A549 (cell line): ENCODE data around the gene SEC24D. TPM values are rescaled to one million over a fixed set of nuclear protein-coding genes. Genes with fewer than 3 reads are reported as not detected.
A peak's percentile ranks its signal among the peaks of the same experiment; 100 is the strongest.

ENCODE experiments used
- ATAC-seq, 2 experiments: fragments of 200-7000 bp in 1 of 2; fragments of >200 bp in 1 of 2; cut with Nextera tagmentation in 1 of 2; cut with Tn5 transposase in 1 of 2; 3 replicates each; pipeline versions ENCODE4 v1.8.0 to v1.9.1; 2018 to 2020; ENCODE audit warnings: mild to moderate bottlenecking in 1 of 2, moderate library complexity in 1 of 2
- CTCF ChIA-PET: fragments of 300-600 bp; sonication (Branson Sonifier 250); formaldehyde crosslinking; extraction: SDS; loops from one replicate; lab custom pipeline; 2021; ENCODE audit warnings: antibody characterized with exemption, inconsistent platforms; lab: Yijun Ruan, JAX
- POLR2A ChIA-PET: fragments of 350-600 bp; formaldehyde crosslinking; extraction: SDS; loops from one replicate; lab custom pipeline; 2021; ENCODE audit warnings: antibody characterized with exemption, inconsistent platforms; lab: Yijun Ruan, JAX
- DNase-seq, 2 experiments: peaks; one replicate each; pipeline versions ENCODE4 v3.0.0 to v3.0.0-alpha.2; 2011 to 2016; ENCODE audit warnings: low read depth in 1 of 2, low spot score in 1 of 2
- FAIRE-seq: peaks from 2 replicates; lab custom pipeline; 2011; peaks lifted over from hg19 to GRCh38; lab: Jason Lieb, UNC
- H3K27ac ChIP-seq, 2 experiments: fragments of >200 bp; sonication (Bioruptor Twin); formaldehyde crosslinking; 3 replicates each; pipeline ENCODE4 v1.5.1; 2016 to 2017
- H3K4me1 ChIP-seq: fragments of >200 bp; sonication (Bioruptor Twin); formaldehyde crosslinking; 3 replicates; pipeline ENCODE4 v1.6.1; 2016
- H3K4me2 ChIP-seq: fragments of >200 bp; sonication (Bioruptor Twin); formaldehyde crosslinking; 3 replicates; pipeline ENCODE4 v1.6.1; 2016
- H3K4me3 ChIP-seq: fragments of >200 bp; sonication (Bioruptor Twin); formaldehyde crosslinking; 3 replicates; pipeline ENCODE4 v1.5.1; 2016
- H3K9me3 ChIP-seq: fragments of >200 bp; sonication (Bioruptor Twin); formaldehyde crosslinking; 3 replicates; pipeline ENCODE4 v1.6.1; 2016
- ATOH8 ChIP-seq: fragments of 250-450 bp; sonication (Bioruptor Pico); IDR thresholded peaks from 2 replicates; pipeline ENCODE4 v1.5.0; 2020; ENCODE audit warnings: low read depth, mild to moderate bottlenecking, moderate library complexity
- BHLHE40 ChIP-seq: IDR thresholded peaks from 2 replicates; pipeline ENCODE4 v1.6.1; 2012; ENCODE audit warnings: low read depth, low read length, inconsistent platforms
- CBX2 ChIP-seq: fragments of 200-600 bp; sonication (generic); IDR thresholded peaks from 2 replicates; pipeline ENCODE4 v1.6.1; 2016; ENCODE audit warnings: low read depth, mild to moderate bottlenecking, borderline replicate concordance
- CEBPB ChIP-seq, 2 experiments: fragments of >200 bp in 1 of 2; sonication (Bioruptor Twin) in 1 of 2; formaldehyde crosslinking in 1 of 2; IDR thresholded peaks; 2 replicates each; pipeline ENCODE4 v1.6.1; 2012 to 2016
- CHD2 ChIP-seq: fragments of 150-350 bp; IDR thresholded peaks from 2 replicates; pipeline ENCODE4 v1.6.1; 2014; ENCODE audit warnings: low read length; ENCODE audit not compliant: partially characterized antibody
- CTCF ChIP-seq: fragments of >200 bp; sonication (Bioruptor Twin); formaldehyde crosslinking; IDR thresholded peaks from 3 replicates; pipeline ENCODE4 v1.5.1; 2016
- E2F6 ChIP-seq: IDR thresholded peaks from 2 replicates; pipeline ENCODE4 v1.6.1; 2012; ENCODE audit warnings: low read depth, borderline replicate concordance
- EHMT2 ChIP-seq: fragments of 200-600 bp; sonication (generic); IDR thresholded peaks from 2 replicates; pipeline ENCODE4 v1.6.1; 2016; ENCODE audit warnings: antibody characterized with exemption, low read depth, mild to moderate bottlenecking, moderate library complexity
- HOXB13 ChIP-seq: fragments of 250-450 bp; sonication (Bioruptor Pico); IDR thresholded peaks from 2 replicates; pipeline ENCODE4 v1.5.0; 2020; ENCODE audit warnings: low read depth, mild to moderate bottlenecking, moderate library complexity
- MAFK ChIP-seq: fragments of 450-650 bp; IDR thresholded peaks from 2 replicates; pipeline ENCODE4 v1.6.1; 2014; ENCODE audit not compliant: partially characterized antibody
- MAX ChIP-seq: IDR thresholded peaks from 2 replicates; pipeline ENCODE4 v1.6.1; 2012
- MYC ChIP-seq: IDR thresholded peaks from 2 replicates; pipeline ENCODE4 v1.6.1; 2012; ENCODE audit warnings: mild to moderate bottlenecking, inconsistent platforms, low read length, improper control_type of control experiment, borderline replicate concordance
- PHF8 ChIP-seq: fragments of 200-600 bp; sonication (generic); IDR thresholded peaks from 2 replicates; pipeline ENCODE4 v1.6.1; 2016; ENCODE audit warnings: low read depth, mild to moderate bottlenecking, antibody characterized with exemption, moderate library complexity, borderline replicate concordance
- POLR2A ChIP-seq: IDR thresholded peaks from 2 replicates; pipeline ENCODE4 v1.6.1; 2012; ENCODE audit warnings: mild to moderate bottlenecking, low read length
- RNF2 ChIP-seq: fragments of 200-600 bp; sonication (generic); IDR thresholded peaks from 2 replicates; pipeline ENCODE4 v1.6.1; 2016; ENCODE audit warnings: low read depth, mild to moderate bottlenecking, antibody characterized with exemption, moderate library complexity, borderline replicate concordance
- ZNF302 ChIP-seq: fragments of 250-450 bp; sonication (Bioruptor Pico); IDR thresholded peaks from 2 replicates; pipeline ENCODE4 v1.9.0; 2021; ENCODE audit warnings: inconsistent platforms, mild to moderate bottlenecking, moderate library complexity
- WGBS: methylation state at CpG from one replicate; pipeline ENCODE4 v1.1.6; 2017; ENCODE audit errors: missing lambda C conversion rate; 5-methylcytosine and 5-hydroxymethylcytosine counted together
- polyA plus RNA-seq, 4 experiments: library from polyadenylated mRNA; depleted of rRNA in 3 of 4; stranded (reverse); fragments of >200 nt; fragmentation: RNase III in 1 of 4; extraction: RNeasy Plus Mini Kit Qiagen cat#74134 plus additional on column Dnase treatment in 1 of 4; gene quantifications; 2 replicates in 3 of 4; 3 replicates in 1 of 4; pipeline ENCODE4 v1.2.3, GENCODE V29; 2011 to 2017

Gene SEC24D
- polyA plus RNA-seq, 2 of the 4 experiments (the other 2 are of a cell fraction) = 12.8 to 15.6 TPM

GRCh38 chr4:118837121-118837507 is 1.2 kb upstream of the SEC24D start:
- H3K4me1 ChIP-seq = peaks cover 12% of the 10 kb centered on the region
- peak overlapping the region; percentile 80; the same call in 2 of the 3 replicates for H3K4me3 ChIP-seq
- H3K9me3 ChIP-seq = no peaks in the 10 kb centered on the region
- FAIRE-seq (no peak), ATAC-seq (no peak), DNase-seq (no peak)
- no peak for TF ChIP-seq E2F6
- no peak for TF ChIP-seq RNF2
- TF ChIP-seq CBX2 = no peak
- no peak for TF ChIP-seq EHMT2
- no peak for TF ChIP-seq ZNF302
- no peak for TF ChIP-seq CEBPB (IDR thresholded peaks at IDR 0.05)
- no peak for TF ChIP-seq ATOH8 (CRISPR knock-in tag)
- ChIA-PET CTCF (interaction anchor here (0.8 to 1.1 kb wide), 2 partner anchors 28 to 47 kb away, joined by 3 to 4 read pairs; no protein-coding TSS in a partner anchor), POLR2A (interaction anchor here (1.4 kb wide), 1 partner anchor 152 kb away, joined by 4 read pairs; the partner anchor contains the start of gene METTL14)
- WGBS = 63% methylated on average over 4 of the region's 4 CpGs
- H3K27ac ChIP-seq = peak overlapping the region; percentile 80 to 89
- H3K4me2 ChIP-seq = peak overlapping the region; percentile 90

- H3K4me2 ChIP-seq = peak overlapping the region; percentile 90
- ChIA-PET POLR2A (interaction anchor here (1.4 kb wide), 1 partner anchor 151 kb away, joined by 4 read pairs; the partner anchor contains the start of gene METTL14), CTCF (interaction anchor here (0.8 to 1.1 kb wide), 2 partner anchors 29 to 47 kb away, joined by 3 to 4 read pairs; no protein-coding TSS in a partner anchor)
- DNase-seq (peak; percentile 46 to 55), ATAC-seq (peak; percentile 64 to 68), FAIRE-seq (no peak)
- 2% methylated on average over 29 of the region's 29 CpGs for WGBS
- H3K4me3 ChIP-seq = peak overlapping the region; percentile 80
- TF ChIP-seq RNF2 (no peak), E2F6 (0 out of 2 replicates have a peak, but pooled peaks have one; percentile 18), HOXB13 (no peak), CEBPB (IDR thresholded peaks at IDR 0.05) (no peak), BHLHE40 (peak; percentile 57; the same call in 1 of the 2 replicates), CHD2 (no peak), PHF8 (peak; percentile 30; the same call in 1 of the 2 replicates), MAX (peak; percentile 90), POLR2A (no peak), MYC (peak; percentile 64; the same call in 1 of the 2 replicates)
- peak overlapping the region; percentile 80 to 89 for H3K27ac ChIP-seq
- no peaks in the 10 kb centered on the region for H3K9me3 ChIP-seq
- H3K4me1 ChIP-seq = peaks cover 12% of the 10 kb centered on the region
Measured at GRCh38 chr4:118836301-118837120, 585 bp upstream of the SEC24D start.

GRCh38 chr4:118834960-118835569 is 861 bp downstream of the SEC24D start:
- FAIRE-seq (no peak), ATAC-seq (peak; percentile 73 to 78), DNase-seq (peak; percentile 25 to 66)
- Histone ChIP-seq H3K4me2 (peak overlapping the region; percentile 61), H3K27ac (peak overlapping the region; percentile 80 to 89), H3K9me3 (no peaks in the 10 kb centered on the region), H3K4me3 (peak overlapping the region; percentile 80), H3K4me1 (peaks cover 12% of the 10 kb centered on the region)
- TF ChIP-seq CTCF (no peak), MAFK (peak; percentile 66)
- CTCF ChIA-PET = no interaction called here
- POLR2A ChIA-PET = interaction anchor here (1.0 kb wide), 1 partner anchor 12 kb away, joined by 5 read pairs; no protein-coding TSS in a partner anchor
- 2% methylated on average over 8 of the region's 13 CpGs for WGBS
